A549 treated with Hydrocortisone at 1 μM for 4 hours (cell line): ENCODE results near the gene BARHL1. TPM values are rescaled to one million over a fixed set of nuclear protein-coding genes. Genes with fewer than 3 reads are reported as not detected.

ENCODE experiments used
- total RNA-seq: library from RNA; stranded (reverse); fragments of 200-300 nt; extraction: Qiagen RNA extraction; gene quantifications from 5 replicates; pipeline ENCODE4 v1.2.3, GENCODE V29; 2022

BARHL1 gene
- total RNA-seq, result not detected in 5 replicates

DNA sequence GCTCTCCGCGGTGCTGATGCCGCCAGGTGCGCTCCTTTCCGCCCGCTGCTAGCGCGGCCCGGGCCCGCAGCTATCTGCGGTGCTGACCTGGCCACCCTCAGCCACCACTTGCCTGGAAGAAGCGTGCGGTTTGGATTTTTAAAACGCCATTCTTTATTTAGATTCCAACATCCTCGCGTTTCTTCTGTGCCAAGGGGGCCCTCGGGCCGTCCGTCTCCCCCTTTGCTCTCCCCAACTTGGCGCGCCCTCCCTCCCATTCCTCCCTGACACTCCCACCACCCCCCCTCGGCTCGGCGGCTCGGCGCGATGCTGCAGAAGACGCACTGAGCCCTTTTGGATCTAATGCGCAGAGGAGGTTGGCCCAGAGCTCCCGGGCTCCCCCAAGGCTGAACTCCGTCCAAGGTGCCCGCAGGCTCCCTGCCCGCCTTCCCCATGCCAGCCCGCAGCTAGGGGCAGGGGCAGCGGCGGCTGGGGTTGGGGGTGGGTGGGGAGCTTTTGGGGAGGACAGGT lies at the start of gene BARHL1:
TSS of gene BARHL1 (plus strand) at position 331 of the 510 bp plus-strand sequence. CDS start 192 bp downstream, outside the sequence.

Other genes starting within 250 kb of the BARHL1 start
- gene SETX, start 227.6 kb upstream of the BARHL1 start, total RNA-seq, result 17.1 to 24.2 TPM (median 18.9 TPM) in 5 replicates
- gene TTF1, start 175.8 kb upstream of the BARHL1 start, total RNA-seq, result 13.3 to 16.2 TPM (median 14.3 TPM) in 5 replicates
- gene CFAP77, start 172.4 kb upstream of the BARHL1 start, total RNA-seq, result 0.12 to 0.18 TPM (median 0.16 TPM) in 3 of 5 replicates, not detected in the others
- gene DDX31, start 87.4 kb downstream of the BARHL1 start, total RNA-seq, result 24.4 to 27.0 TPM (median 24.9 TPM) in 5 replicates
- gene GTF3C4, start 87.9 kb downstream of the BARHL1 start, total RNA-seq, result 16.7 to 20.9 TPM (median 18.3 TPM) in 5 replicates